ENCODE results near the gene CADM1. TPM values are rescaled to one million over a fixed set of nuclear protein-coding genes. Genes with fewer than 3 reads are reported as not detected.

The CADM1 gene
- total and polyA plus RNA-seq, 2 donors (not counting 1 experiment from before 2014, with no cell fraction given), result 15.4 to 86.0 TPM

DNA sequence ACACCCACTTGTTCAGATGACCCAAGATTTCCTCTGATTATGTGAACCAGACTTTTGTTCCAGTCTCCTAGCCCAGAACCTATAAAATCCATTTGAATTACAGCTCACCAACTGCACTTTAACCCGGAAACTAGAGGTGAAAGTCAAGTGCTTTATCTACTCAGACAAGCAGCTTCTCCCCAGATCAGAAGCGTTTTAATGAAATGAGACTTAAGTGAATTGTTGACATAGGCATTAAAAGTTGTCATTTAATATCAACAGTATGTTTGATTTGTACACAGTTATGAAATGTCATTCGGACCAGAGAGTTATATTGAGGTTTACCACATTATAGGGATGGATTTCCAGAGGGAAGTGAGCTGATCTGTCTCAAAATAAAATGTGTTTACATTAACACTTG, 52.0 kb downstream of the CADM1 start:
- no peak overlapping the region for H2AFZ ChIP-seq (ENCODE audit: low read length)
- no peaks in the 10 kb centered on the region for H4K20me1 ChIP-seq (ENCODE audit: control insufficient read depth, extremely low read depth, insufficient read depth, low read length)
- no peaks in the 10 kb centered on the region for H3K4me1 ChIP-seq (ENCODE audit: control insufficient read depth, extremely low read depth, insufficient read depth, low read length)
- no peak overlapping the region for H3K4me2 ChIP-seq (ENCODE audit: extremely low read depth, insufficient read depth, low read length)
- TF ChIP-seq, protein P1, sequence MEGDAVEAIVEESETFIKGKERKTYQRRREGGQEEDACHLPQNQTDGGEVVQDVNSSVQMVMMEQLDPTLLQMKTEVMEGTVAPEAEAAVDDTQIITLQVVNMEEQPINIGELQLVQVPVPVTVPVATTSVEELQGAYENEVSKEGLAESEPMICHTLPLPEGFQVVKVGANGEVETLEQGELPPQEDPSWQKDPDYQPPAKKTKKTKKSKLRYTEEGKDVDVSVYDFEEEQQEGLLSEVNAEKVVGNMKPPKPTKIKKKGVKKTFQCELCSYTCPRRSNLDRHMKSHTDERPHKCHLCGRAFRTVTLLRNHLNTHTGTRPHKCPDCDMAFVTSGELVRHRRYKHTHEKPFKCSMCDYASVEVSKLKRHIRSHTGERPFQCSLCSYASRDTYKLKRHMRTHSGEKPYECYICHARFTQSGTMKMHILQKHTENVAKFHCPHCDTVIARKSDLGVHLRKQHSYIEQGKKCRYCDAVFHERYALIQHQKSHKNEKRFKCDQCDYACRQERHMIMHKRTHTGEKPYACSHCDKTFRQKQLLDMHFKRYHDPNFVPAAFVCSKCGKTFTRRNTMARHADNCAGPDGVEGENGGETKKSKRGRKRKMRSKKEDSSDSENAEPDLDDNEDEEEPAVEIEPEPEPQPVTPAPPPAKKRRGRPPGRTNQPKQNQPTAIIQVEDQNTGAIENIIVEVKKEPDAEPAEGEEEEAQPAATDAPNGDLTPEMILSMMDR (conservative IDR thresholded peaks at IDR 0.05 in 1 of 2, IDR thresholded peaks at IDR 0.05 in 1 of 2; ENCODE audit: low read depth in 1 of 2, low read length in 2 of 2), result no peak
- TF ChIP-seq EZH2 (IDR thresholded peaks at IDR 0.05; ENCODE audit: low read length, missing control alignments), result no peak
- H3K4me3 ChIP-seq (replicated peaks in 1 of 4; ENCODE audit: control extremely low read depth in 1 of 4, insufficient read depth in 1 of 4, low read depth in 3 of 4, low read length in 4 of 4), result no peak overlapping the region
- H3K9me3 ChIP-seq (ENCODE audit: control insufficient read depth, insufficient read depth, low read depth, low read length), result no peaks in the 10 kb centered on the region
- H3K27me3 ChIP-seq (ENCODE audit: control insufficient read depth, insufficient read depth, low read length), result no peaks in the 10 kb centered on the region
- peak in 1 of 2 donors; percentile 12 for DNase-seq (ENCODE audit: low read depth in 2 of 2)
- H3K9ac ChIP-seq (ENCODE audit: insufficient read depth, low read length), result no peak overlapping the region
- no peaks in the 10 kb centered on the region for H3K36me3 ChIP-seq (ENCODE audit: control insufficient read depth, insufficient read depth, low read length)
- H3K27ac ChIP-seq (ENCODE audit: insufficient read depth, low read length), result no peak overlapping the region
- H3K79me2 ChIP-seq (ENCODE audit: control insufficient read depth, insufficient read depth, low read length), result no peaks in the 10 kb centered on the region

DNA sequence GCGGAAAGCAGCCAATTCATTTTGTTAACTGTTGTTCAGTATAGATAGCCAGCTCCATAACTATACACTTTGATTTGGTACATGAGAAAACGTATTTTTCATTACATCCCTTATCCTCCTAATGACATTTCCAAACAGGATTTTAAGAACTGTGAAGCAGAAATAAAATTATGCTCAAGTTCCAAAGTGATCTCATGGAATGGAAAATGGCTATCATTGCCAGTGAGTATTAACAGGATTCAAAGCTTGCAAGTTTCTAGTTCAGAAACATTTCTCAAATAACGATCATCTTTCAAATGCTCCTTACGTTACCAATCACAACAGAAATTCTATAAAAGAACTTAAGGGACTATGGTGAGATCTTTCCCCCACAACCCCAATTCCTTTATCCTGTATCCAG, 53.7 kb downstream of the CADM1 start:
- no peak for DNase-seq (ENCODE audit: low read depth in 2 of 2)
- Histone ChIP-seq H3K4me2 (ENCODE audit: extremely low read depth, insufficient read depth, low read length) (no peak overlapping the region), H3K79me2 (ENCODE audit: control insufficient read depth, insufficient read depth, low read length) (no peaks in the 10 kb centered on the region), H3K4me1 (ENCODE audit: control insufficient read depth, extremely low read depth, insufficient read depth, low read length) (no peaks in the 10 kb centered on the region), H3K36me3 (ENCODE audit: control insufficient read depth, insufficient read depth, low read length) (no peaks in the 10 kb centered on the region), H4K20me1 (ENCODE audit: control insufficient read depth, extremely low read depth, insufficient read depth, low read length) (no peaks in the 10 kb centered on the region), H2AFZ (ENCODE audit: low read length) (no peak overlapping the region), H3K27me3 (ENCODE audit: control insufficient read depth, insufficient read depth, low read length) (no peaks in the 10 kb centered on the region), H3K9ac (ENCODE audit: insufficient read depth, low read length) (no peak overlapping the region), H3K9me3 (ENCODE audit: control insufficient read depth, insufficient read depth, low read depth, low read length) (no peaks in the 10 kb centered on the region), H3K27ac (ENCODE audit: insufficient read depth, low read length) (no peak overlapping the region), H3K4me3 (replicated peaks in 1 of 4; ENCODE audit: control extremely low read depth in 1 of 4, insufficient read depth in 1 of 4, low read depth in 3 of 4, low read length in 4 of 4) (no peak overlapping the region)
- no peak for TF ChIP-seq EZH2 (IDR thresholded peaks at IDR 0.05; ENCODE audit: low read length, missing control alignments)
- TF ChIP-seq, protein P1 (conservative IDR thresholded peaks at IDR 0.05 in 1 of 2, IDR thresholded peaks at IDR 0.05 in 1 of 2; ENCODE audit: low read depth in 1 of 2, low read length in 2 of 2), result no peak

DNA sequence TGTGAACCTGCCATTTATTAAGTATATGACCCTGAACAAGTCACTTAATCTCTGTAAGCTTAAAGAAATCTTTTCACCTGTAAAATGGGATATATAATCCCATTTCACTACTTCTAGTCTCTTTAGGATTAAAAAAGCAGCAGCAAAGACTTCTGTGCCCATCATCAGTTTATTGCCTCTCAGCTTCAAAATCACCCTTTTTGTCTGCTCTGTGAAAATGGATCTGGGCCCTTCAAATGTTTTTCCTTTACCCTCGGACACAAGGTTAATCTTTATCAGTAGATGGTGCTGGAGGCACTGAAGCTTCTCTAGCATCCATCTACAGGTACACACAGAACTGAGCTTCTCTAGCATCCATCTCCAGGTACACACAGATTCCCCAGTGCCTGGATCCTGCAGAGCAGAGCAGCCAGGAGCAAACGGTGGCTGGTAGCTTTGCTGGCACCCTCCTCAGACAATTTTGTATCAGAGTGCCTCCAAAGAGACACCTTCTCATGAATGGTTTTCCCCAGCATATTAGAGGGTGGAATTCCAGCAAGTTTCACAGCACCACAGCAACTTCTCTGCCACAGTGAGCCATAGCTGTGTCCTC, 56.8 kb downstream of the CADM1 start:
- H3K4me3 ChIP-seq (replicated peaks in 1 of 4; ENCODE audit: control extremely low read depth in 1 of 4, insufficient read depth in 1 of 4, low read depth in 3 of 4, low read length in 4 of 4), result no peak overlapping the region
- DNase-seq (ENCODE audit: low read depth in 2 of 2), result no peak
- H3K79me2 ChIP-seq (ENCODE audit: control insufficient read depth, insufficient read depth, low read length), result no peaks in the 10 kb centered on the region
- no peaks in the 10 kb centered on the region for H3K9me3 ChIP-seq (ENCODE audit: control insufficient read depth, insufficient read depth, low read depth, low read length)
- no peaks in the 10 kb centered on the region for H4K20me1 ChIP-seq (ENCODE audit: control insufficient read depth, extremely low read depth, insufficient read depth, low read length)
- no peak for TF ChIP-seq EZH2 (IDR thresholded peaks at IDR 0.05; ENCODE audit: low read length, missing control alignments)
- TF ChIP-seq, protein P1 (conservative IDR thresholded peaks at IDR 0.05 in 1 of 2, IDR thresholded peaks at IDR 0.05 in 1 of 2; ENCODE audit: low read depth in 1 of 2, low read length in 2 of 2), result no peak
- no peak overlapping the region for H3K27ac ChIP-seq (ENCODE audit: insufficient read depth, low read length)
- H3K9ac ChIP-seq (ENCODE audit: insufficient read depth, low read length), result no peak overlapping the region
- H3K4me1 ChIP-seq (ENCODE audit: control insufficient read depth, extremely low read depth, insufficient read depth, low read length), result no peaks in the 10 kb centered on the region
- H3K27me3 ChIP-seq (ENCODE audit: control insufficient read depth, insufficient read depth, low read length), result no peaks in the 10 kb centered on the region
- no peak overlapping the region for H3K4me2 ChIP-seq (ENCODE audit: extremely low read depth, insufficient read depth, low read length)
- H3K36me3 ChIP-seq (ENCODE audit: control insufficient read depth, insufficient read depth, low read length), result no peaks in the 10 kb centered on the region
- no peak overlapping the region for H2AFZ ChIP-seq (ENCODE audit: low read length)
